H4 (cell line): ENCODE measurements around the gene PLA2G4C. TPM values are rescaled to one million over a fixed set of nuclear protein-coding genes. Genes with fewer than 3 reads are reported as not detected.
"Not testable (repeated sequence)": the region's sequence is repeated elsewhere in the genome, so short reads cannot be mapped to it uniquely, and the experiment has no call there.

Experiments used
- DNase-seq: peaks from one replicate; pipeline ENCODE4 v3.0.0-alpha.2; 2015; ENCODE audit warnings: low spot score
- total RNA-seq: library from RNA; depleted of rRNA; stranded (reverse); fragments of >200 nt; shearing (Covaris generic); gene quantifications from 2 replicates; pipeline ENCODE4 v1.2.3, GENCODE V29; 2014

PLA2G4C gene
- total RNA-seq, 1 experiment from 2014 or later, result 2.8 TPM

DNA sequence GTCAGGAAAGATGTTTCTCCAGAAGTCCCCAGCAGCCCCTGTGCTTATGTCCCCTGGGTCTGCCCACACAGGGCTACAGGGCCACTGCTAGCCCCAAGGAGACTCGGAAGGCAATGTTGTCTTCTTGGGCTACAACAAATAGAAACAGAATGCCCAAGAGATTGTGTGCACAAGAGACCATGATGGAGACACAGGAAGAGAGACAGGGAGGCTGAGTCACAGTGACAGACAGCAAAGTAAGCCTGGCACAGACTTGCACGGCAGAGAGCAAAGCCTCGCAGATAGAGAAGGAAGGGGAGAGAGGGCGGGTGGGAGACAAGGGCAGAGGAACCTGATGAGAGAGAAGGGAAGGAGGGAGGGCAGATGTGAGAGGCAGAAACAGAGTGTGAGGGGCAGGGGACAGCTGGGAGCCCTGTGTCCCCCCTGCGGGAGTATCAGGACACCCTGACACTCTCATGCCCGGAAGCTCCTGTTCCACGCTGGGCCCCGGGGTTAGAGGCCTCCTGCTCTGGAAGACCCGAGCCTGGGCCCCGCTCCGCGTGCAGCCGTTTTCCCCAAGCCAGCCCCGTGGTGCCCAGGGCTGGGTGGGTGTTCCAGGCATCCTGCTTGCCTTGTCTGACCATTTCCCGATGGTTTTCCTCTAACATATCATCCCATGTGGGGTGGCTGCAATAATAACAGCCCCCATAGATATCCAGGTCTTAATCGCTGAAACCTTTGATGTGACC, 2.7 kb upstream of the PLA2G4C start:
- no peak for DNase-seq

DNA sequence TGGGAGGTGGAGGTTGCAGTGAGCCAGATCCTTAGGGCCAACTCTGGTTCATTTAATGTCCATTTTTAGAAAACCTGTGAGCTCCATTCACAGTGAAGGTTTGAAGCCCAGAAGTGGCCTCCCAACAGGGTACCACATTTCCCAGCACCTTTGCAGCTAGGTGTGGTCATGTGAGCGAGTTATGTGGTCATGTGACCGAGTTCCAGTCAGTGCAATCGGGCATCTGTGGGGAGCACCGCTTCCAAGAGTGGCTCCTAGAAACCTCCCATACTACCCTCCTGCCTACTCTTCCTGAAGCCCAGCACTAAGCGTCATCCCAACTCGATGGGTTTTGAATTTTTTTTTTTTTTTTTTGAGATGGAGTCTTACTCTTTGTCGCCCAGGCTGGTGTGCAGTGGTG, 663 bp upstream of the PLA2G4C start:
- no peak for DNase-seq

DNA sequence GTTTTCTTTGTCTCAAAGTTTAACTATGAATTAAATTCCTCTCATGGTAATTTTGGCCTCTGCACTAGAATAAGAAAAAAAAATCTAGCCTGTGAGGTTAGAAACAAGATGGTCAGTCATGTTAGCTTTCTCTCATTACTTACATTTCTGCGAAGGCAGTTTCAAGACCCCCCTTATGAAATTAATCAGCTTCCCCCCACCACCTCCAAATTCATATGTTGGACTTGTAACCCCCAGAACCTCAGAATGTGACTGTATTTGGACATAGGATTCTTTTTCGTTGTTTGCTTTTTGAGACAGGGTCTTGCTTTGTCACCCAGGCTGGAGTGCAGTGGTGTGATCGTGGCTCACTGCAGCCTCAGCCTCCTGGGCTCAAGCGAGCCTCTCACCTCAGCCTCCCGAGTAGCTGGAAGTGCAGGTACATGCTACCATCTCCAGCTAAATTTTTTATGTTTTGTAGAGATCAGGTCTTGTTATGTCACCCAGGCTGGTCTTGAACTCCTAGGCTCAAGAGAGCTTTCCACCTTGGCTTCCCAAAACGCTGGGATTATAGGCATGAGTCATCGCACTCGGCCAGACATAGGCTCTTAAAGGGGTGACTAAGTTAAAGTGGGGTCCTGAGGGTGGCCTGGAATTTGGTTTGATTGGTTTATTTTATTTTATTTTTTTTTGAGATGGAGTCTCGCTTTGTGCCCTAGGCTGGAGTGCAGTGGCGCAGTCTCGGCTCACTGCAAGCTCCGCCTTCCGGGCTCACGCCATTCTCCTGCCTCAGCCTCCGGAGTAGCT, 1.4 kb downstream of the PLA2G4C start:
- no peak for DNase-seq

DNA sequence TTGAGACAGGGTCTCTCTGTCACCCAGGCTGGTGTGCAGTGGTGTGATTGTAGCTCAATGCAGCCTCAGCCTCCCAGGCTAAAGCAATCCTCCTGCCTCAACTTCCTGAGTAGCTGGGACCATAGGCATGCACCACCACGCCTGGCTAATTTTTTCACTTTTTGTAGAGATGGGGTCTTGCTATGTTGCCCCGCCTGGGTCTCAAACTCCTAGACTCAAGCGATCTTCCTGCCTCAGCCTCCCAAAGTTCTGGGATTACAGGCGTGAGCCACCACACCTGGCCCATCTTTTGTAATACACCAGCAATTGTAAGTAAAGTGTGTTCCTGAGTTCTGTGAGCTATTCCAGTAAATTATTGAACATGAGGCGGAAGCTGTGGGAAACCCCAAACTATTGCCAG, 6.7 kb downstream of the PLA2G4C start:
- DNase-seq, result no peak

DNA sequence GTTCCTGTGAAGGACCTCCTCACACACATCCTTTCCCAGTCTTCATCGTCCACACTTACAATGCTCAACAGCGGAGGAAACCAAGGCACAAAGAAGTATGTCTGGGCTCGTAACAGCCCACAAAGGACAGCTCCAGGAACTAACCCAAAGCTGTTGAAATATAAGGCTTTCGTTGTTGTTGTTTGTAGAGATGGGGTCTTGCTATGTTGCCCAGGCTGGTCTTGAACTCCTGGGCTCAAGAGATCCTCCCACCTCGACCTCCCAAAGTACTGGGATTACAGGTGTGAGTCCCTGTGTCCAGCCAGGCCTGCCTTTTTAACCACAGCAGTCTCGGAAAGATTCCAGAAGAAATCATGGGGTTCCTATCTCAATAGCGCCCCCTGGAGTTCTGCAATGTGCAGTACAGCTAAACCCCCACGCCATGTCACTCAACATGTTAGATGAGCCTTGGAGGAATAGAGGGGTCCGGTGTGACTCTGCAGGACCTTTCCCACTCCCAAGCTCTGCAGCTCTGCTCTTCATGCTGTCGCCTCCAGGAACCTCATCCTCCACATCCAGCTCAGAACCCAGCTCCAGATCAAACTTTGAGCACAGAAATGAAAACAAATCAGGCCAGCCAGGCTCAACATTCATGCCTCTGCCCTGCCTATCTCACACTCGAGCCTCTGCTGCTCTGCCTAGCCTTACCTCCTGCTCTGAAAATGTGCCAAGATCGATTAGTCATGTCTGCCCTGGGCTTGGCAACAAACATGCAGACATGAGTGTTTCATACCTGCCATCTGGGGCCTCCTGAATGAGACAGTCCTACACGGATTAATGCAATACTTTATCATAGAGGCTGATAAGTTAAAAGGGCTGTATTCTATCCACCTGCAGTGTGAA, 7.5 kb downstream of the PLA2G4C start:
- peak; percentile 49 for DNase-seq

DNA sequence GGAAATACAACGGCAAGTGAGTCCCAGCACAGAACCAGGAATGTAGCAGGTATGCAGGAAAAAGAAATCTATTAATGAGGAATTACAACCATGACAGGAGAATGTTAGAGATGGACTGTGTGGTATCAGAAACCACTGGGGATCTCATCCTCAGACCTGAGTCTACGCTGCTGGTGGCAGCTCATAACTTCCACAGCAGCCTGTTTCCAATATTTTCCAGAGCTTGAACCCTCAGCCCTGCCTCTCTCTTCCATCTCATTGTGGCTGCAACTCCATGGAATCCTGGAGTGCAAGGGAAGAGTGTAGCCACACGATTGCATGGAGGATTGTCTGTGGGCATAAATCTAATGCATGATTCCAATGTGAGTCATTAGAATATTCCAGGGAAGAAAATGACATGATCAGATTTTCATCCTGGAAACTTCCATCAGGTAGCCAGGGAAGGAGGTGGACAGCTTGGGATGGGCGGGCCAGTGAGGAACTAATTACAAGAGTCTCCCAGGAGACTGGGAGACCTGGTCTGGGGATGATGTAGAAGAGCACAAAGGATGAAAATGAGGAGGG, 14.9 kb downstream of the PLA2G4C start:
- no peak for DNase-seq

DNA sequence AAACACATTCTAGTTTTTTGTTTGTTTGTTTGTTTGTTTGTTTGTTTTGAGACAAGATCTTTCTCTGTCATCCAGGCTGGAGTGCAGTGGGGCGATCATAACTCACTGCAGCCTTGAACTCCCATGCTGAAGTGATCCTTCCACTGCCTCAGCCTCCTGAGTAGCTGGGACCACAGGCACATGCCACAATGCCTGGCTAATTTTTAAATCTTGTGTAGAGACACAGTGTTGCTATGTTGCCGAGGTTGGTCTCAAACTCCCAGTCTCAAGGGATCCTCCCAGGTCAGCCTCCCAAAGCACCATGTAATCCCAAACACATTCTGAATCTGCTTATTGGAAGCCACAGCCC, 15.8 kb downstream of the PLA2G4C start:
- DNase-seq, result no peak

DNA sequence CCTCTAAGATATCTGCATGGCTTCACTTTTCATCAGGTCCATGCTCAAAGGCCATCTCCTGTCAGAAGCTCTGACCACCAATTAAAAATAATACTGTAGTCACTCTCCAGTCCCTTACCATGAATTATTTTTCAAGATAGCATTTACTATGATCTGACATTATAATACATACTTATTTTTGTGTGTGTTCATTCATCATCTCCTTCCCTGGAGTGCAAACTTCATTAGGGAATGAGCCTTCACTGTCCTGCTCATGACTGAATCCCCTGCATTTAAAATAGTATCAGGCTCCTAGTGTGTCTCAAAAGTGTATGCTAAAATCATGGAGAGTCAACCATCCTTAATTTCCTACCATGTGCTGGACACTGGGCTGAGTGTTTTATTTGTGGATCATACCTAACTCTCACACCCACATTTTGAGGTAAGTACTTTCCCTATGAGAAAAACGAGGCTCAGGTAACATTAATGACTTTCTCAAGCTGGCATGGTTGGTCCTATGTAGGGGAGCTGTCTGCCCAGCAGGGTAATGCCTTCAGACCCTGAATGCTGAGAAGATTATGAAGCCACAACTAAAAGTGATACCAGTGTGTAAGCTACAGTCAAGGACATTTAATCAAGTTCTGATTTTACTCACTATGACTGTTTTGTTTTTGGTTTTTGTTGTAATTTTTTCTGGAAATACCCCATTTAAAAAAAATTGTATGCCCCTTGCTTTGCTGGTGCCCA, 16.3 kb downstream of the PLA2G4C start:
- no peak for DNase-seq

DNA sequence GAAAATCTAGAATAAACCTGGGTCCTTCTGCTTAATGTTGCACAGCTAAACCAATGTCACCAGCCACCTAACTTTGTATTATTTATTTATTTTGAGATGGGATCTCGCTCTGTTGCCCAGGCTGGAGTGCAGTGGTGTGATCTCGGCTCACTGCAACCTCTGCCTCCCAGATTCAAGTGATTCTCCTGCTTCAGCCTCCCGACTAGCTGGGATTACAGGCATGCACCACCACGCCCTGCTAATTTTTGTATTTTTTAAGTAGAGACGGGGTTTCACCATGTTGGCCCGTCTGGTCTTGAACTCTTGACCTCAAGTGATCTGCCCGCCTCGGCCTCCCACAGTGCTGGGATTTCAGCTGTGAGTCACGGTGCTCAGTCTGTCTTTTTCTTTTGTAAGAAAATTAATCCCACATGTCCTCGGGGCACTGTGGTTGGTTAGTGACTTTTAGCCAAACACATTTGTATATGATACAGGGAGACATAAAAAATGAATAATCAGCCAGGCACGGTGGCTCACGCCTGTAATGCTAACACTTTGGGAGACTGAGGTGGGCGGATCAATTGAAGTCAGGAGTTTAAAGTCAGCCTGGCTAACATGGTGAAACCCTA, 19.4 kb downstream of the PLA2G4C start:
- DNase-seq, result peak; percentile 95

DNA sequence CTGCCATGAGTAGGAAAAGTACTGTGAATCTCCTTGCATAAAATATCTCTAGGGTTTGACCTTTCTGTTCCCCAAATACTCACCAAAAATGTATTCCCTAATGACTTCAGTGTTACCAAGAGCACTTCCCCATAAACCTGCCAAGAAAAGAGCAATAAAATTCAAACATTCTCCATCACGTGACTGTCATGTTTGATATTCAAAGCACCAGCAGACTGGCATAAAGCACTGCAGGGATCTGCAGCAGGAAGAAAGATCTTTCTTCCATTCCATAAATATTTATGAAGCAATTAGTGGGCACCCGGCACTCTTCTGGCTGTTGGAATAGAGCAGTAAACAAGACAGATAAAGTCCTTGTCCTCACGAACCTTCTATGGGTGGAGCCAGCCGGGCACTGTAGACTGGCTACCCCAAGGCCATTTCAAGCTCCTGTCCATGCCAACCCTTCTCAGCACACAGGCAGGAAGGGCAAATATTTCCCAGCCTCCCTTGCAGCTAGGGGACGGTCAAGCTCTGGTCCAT, 20.3 kb downstream of the PLA2G4C start:
- DNase-seq, result peak; percentile 88

DNA sequence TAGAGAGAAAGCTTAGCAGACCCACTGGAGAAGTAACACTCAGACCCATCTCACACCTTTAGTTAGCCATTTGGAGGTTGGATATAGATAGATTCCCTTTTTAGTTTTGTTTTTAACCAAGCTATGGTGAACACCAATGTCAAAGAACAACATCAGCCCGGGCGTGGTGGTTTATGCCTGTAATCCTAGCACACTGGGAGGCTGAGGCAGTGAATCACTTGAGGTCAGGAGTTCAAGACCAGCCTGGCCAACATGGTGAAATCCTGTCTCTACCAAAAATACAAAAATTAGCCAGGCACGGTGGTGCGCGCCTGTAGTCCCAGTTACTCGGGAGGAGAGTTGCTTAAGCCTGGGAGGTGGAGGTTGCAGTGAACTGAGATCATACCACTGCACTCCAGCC, 21.6 kb downstream of the PLA2G4C start:
- not testable (repeated sequence) for DNase-seq

DNA sequence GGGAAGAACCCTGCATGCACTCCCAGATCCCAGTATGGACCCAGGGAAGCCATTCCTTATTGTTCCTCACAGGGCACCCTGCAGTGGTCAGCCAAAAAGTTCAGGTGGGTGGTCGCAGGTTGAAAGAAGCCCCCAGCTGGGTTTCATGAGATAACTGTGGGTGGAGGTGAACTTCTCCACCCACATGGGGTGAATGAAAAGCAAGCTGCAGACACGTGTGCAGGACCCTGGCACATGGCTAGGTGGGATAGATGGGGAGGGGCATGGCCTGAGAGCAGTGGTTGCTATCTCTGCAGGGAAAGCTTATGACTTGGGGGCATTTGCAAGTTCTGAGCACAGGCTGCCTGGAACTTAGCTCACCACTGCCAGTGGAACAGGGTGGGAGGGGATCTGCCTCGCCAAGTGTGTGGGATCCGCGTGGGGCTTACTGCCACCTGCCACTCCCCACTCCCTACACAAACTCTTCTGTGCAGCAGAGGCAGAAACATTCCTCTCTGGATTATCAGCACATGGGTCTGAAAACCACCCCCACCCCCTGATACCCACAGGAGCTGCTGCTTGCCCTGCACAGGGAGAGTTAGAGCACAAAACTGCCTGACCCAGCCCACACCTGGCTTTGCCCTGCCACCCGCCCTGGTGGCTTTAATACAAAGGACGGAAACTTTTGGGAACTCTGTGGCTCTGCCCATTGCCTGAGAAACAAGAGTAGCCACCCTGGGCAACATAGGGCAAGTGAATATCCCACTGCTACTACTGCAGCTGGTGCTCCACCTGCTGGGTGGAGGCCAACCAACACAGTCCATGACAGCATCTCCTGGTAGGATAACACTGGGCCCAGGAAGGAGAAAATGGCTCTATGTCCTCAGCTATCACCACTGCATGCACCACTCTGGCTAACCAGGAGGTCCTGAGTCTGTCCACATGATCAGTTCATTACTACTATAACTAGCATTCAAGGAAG, 24.4 kb downstream of the PLA2G4C start:
- no peak for DNase-seq

DNA sequence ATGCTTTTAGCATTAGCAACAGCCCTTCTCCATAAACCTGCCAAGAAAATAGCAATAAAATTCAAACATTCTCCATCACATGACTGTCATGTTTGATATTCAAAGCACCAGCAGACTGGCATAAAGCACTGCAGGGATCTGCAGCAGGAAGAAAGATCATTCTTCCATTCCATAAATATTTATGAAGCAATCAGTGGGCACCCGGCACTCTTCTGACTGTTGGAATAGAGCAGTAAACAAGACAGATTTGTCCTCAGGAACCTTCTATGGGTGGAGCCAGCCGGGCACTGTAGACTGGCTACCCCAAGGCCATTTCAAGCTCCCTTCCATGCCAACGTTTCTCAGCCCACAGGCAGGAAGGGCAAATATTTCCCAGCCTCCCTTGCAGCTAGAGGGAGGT, 25.5 kb downstream of the PLA2G4C start:
- peak; percentile 40 for DNase-seq

DNA sequence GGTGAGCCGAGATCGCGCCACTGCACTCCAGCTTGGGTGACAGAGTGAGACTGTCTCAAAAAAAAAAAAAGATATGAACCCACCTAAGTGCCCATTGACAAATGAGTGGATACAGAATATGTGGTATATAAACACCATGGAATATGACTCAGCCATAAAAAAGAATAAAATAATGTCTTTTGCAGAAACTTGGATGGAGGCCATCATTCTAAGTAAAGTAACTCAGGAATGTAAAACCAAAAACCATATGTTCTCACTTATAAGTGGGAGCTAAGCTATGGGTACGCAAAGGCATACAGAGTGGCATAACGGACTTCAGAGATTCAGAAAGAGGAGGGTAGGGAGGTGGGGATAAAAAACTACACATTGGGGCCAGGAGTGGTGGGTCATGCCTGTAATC, 29.5 kb downstream of the PLA2G4C start:
- DNase-seq, result no peak

DNA sequence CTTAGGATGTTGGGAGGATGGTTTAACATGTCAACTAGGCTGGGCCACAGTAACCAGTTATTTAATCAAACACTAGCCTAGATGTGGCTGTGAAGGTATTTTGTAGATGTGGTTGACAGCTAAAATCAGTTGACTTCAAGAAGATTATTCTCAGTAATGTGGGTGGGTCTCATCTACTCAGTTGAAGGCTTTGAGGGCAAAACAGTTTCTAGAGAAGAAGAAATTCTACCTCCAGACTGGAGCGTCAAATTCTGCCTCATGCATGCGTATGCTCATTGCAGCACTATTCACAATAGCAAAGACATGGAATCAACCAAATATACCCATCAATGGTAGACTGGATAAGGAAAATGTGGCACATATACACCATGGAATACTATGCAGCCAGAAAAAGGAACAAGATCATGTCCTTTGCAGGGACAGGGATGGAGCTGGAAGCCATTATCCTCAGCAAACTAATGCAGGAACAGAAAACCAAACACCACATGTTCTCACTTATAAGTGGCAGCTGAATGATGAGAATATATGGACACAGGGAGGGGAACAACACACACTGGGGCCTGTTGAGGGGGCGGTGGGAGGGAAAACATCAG, 40.3 kb downstream of the PLA2G4C start:
- DNase-seq, result not testable (repeated sequence)

DNA sequence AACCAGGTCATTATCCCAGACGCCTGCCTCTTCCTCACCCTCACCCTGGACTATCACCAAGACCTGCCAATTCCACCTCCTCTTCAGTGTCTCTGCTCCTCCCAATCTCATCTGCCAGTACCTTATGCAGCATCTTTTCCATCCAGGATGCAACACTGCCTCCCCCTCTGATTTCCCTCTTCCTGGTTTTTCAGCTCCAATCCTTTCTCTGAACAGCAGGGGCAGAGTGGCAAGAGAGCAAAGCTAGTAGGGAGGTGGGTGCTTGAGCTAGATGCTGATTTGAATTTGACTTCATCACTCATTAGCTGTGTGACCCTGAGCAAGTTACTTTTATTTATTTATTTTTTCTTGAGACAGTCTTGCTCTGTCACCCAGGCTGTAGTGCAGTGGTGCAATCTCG, 41.2 kb downstream of the PLA2G4C start:
- DNase-seq, result no peak

DNA sequence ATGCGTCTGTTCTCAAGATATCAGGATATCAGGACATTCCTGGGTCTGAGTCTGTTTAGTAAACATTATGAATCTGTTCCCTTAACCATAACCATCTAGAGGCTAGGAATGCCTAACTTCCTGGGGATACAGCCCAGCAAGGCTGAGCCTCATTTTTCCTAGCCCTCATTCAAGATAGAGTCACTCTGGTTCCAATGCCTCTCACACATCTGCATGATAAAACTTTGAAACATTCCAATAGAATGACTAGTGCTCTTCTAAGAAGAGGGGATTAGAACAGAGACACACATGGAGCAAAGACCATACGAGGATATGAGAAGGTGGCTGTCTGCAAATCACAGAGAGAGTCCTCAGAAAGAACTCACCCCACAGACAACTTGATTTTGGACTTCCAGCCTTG, 46.1 kb downstream of the PLA2G4C start:
- DNase-seq, result no peak

DNA sequence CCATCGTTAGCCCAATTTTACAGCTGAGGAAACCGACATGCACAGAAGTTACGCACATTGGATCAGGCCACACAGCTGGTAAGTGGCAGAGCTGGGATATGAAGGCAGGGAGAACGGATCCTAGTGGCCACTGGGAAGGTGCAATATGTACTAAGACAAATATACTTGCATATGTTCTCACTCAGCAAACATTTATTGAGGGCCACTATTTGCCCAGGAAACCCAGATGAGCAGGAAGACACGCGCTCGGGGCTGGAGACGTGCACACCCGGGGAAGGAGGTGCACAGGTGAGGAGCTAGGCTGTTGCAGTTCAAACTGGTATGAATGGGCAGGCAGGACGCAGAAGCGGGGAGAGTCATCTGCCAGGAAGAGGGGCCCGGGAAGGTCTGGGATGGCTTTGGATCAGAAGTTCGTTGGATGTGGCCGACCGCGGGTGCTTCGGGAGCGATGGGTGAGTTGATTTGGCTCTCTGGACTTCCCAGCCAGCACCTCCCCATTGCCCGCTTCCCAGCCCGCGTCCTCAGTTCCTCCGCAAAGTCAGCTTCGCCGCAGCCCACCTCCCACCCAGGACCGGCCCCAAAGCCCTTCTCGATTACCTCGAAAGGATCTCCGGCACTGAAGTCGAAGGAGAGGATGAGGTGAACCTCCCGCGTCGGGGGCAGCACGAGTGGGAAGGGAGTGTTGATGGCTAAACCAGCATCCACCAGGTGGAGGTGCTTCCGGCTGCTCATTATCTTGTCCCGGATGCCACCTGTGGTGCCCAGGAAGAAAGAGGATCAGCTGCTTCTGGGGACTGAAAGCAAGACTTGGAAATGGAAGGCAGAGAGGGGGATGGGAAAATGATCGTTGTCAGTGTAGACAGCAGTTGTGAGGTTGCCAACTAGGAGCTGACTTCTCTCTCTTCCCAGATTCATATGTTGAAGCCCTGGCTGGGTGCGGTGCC, 48.9 kb downstream of the PLA2G4C start:
- DNase-seq, result no peak
